ENCODE data around the gene PTPN1. TPM values are rescaled to one million over a fixed set of nuclear protein-coding genes. Genes with fewer than 3 reads are reported as not detected.

PTPN1 gene
- total and polyA plus RNA-seq, 2 of the 4 experiments (the other 2 are of a cell fraction), result 31.7 to 37.4 TPM

GRCh38 chr20:50580842-50581544 is 70.8 kb downstream of the PTPN1 start:
- Histone ChIP-seq H2AK9ac (replicated peaks; ENCODE audit: low read depth, low read length, poor library complexity) (peak overlapping the region; percentile 66), H2BK120ac (ENCODE audit: low read depth, low read length) (no peak overlapping the region), H2AK5ac (ENCODE audit: low read depth, low read length) (no peak overlapping the region), H3K14ac (replicated peaks; ENCODE audit: low read depth, low read length) (no peak overlapping the region), H3K23ac (ENCODE audit: low read depth, low read length) (no peak overlapping the region), H4K8ac (ENCODE audit: low read depth in 2 of 2, low read length in 2 of 2) (no peak overlapping the region), H3K4ac (ENCODE audit: low read depth, low read length) (0 out of 2 replicates have a peak overlapping the region, but pooled peaks have one; percentile 14), H3K9ac (ENCODE audit: low read depth, low read length) (no peak overlapping the region), H3K4me2 (ENCODE audit: low read depth, low read length) (no peak overlapping the region), H3K4me1 (ENCODE audit: control insufficient read depth, insufficient read depth, low read length) (peaks cover 6% of the 10 kb centered on the region; the same call in 1 of the 2 replicates), H4K5ac (ENCODE audit: low read depth, low read length) (no peak overlapping the region; the same call in 1 of the 2 replicates), H2BK5ac (ENCODE audit: low read depth, low read length, poor library complexity, severe bottlenecking) (no peak overlapping the region), H2BK15ac (ENCODE audit: low read depth, low read length) (no peak overlapping the region), H3K36me3 (ENCODE audit: control insufficient read depth, insufficient read depth, low read length) (peaks cover 79% of the 10 kb centered on the region), H2AFZ (replicated peaks; ENCODE audit: low read length, poor library complexity) (no peak overlapping the region), H3K56ac (ENCODE audit: extremely low read depth, insufficient read depth, low read length) (no peak overlapping the region; the same call in 1 of the 2 replicates), H3K9me3 (ENCODE audit: control insufficient read depth, insufficient read depth, low read length) (no peaks in the 10 kb centered on the region), H3K79me1 (ENCODE audit: low read depth in 1 of 2, low read length in 2 of 2) (peaks cover 20 to 52% of the 10 kb centered on the region in 2 experiments), H3K18ac (ENCODE audit: low read depth, low read length) (no peak overlapping the region), H3K9me1 (ENCODE audit: insufficient read depth, low read length) (no peaks in the 10 kb centered on the region), H4K91ac (ENCODE audit: insufficient read depth, low read depth, low read length) (no peak overlapping the region), H3K4me3 (ENCODE audit: insufficient read depth, low read depth, low read length) (no peak overlapping the region), H4K20me1 (ENCODE audit: insufficient read depth, low read length) (peaks cover 26% of the 10 kb centered on the region), H3K27me3 (ENCODE audit: control insufficient read depth, insufficient read depth, low read length) (no peaks in the 10 kb centered on the region), H3K27ac (ENCODE audit: insufficient read depth, low read length) (peak overlapping the region; percentile 61; the same call in 1 of the 2 replicates), H2BK20ac (ENCODE audit: low read depth, low read length) (no peak overlapping the region)
- in situ Hi-C loops (cut with MboI; ENCODE audit: low sequenced_read_pairs), result no loop called here
- DNase-seq (no peak), ATAC-seq (ENCODE audit: low read depth) (no peak)
- intact Hi-C loops (cut with micrococcal nuclease), result loop anchor here (1.0 kb wide), 1 partner anchor 117 kb away; no protein-coding TSS in a partner anchor
- CTCF ChIA-PET, result no interaction called here
- dilution Hi-C loops (cut with HindIII; ENCODE audit: low sequenced_read_pairs, unreplicated experiment), result no loop called here
- 75% methylated on average over 4 of the region's 21 CpGs; no CpG with 5 or more reads in 1 of the 2 experiments for WGBS, 2 experiments (ENCODE audit: extremely low coverage in 2 of 2, insufficient read length in 1 of 2)
- POLR2A ChIA-PET (ENCODE audit: unreplicated experiment), result interaction anchor here (0.7 kb wide), 1 partner anchor 288 kb away, joined by 3 read pairs; no protein-coding TSS in a partner anchor
- no TSS peak for BruUV-seq (replicated peaks)
- TF ChIP-seq, protein P1, sequence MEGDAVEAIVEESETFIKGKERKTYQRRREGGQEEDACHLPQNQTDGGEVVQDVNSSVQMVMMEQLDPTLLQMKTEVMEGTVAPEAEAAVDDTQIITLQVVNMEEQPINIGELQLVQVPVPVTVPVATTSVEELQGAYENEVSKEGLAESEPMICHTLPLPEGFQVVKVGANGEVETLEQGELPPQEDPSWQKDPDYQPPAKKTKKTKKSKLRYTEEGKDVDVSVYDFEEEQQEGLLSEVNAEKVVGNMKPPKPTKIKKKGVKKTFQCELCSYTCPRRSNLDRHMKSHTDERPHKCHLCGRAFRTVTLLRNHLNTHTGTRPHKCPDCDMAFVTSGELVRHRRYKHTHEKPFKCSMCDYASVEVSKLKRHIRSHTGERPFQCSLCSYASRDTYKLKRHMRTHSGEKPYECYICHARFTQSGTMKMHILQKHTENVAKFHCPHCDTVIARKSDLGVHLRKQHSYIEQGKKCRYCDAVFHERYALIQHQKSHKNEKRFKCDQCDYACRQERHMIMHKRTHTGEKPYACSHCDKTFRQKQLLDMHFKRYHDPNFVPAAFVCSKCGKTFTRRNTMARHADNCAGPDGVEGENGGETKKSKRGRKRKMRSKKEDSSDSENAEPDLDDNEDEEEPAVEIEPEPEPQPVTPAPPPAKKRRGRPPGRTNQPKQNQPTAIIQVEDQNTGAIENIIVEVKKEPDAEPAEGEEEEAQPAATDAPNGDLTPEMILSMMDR (conservative IDR thresholded peaks at IDR 0.05; ENCODE audit: low read depth, low read length), result no peak
- TF ChIP-seq POLR2A (IDR thresholded peaks at IDR 0.05; ENCODE audit: low read depth, low read length), result no peak
- TF ChIP-seq MXI1 (IDR thresholded peaks at IDR 0.05; ENCODE audit: borderline replicate concordance, low read depth, low read length), result no peak
- no peak for TF ChIP-seq ELK1 (IDR thresholded peaks at IDR 0.05; ENCODE audit: borderline replicate concordance, low read depth, low read length)
- no peak for TF ChIP-seq RFX5 (IDR thresholded peaks at IDR 0.05; ENCODE audit: low read depth, low read length)
- no peak for TF ChIP-seq RCOR1 (IDR thresholded peaks at IDR 0.05; ENCODE audit: insufficient replicate concordance, low read length)
- no peak for TF ChIP-seq NFE2L2 (IDR thresholded peaks at IDR 0.05; ENCODE audit: low read depth, low read length)
- no peak for TF ChIP-seq RAD21 (IDR thresholded peaks at IDR 0.05; ENCODE audit: low read length)
- no peak for TF ChIP-seq MAFK (IDR thresholded peaks at IDR 0.05; ENCODE audit: low read depth, low read length)
- no peak for TF ChIP-seq USF2 (IDR thresholded peaks at IDR 0.05; ENCODE audit: low read depth, low read length)
- TF ChIP-seq SMC3 (IDR thresholded peaks at IDR 0.05; ENCODE audit: low read depth, low read length), result no peak
- TF ChIP-seq MAZ (IDR thresholded peaks at IDR 0.05; ENCODE audit: borderline replicate concordance, low read depth, low read length), result no peak
- no peak for TF ChIP-seq CHD1 (IDR thresholded peaks at IDR 0.05; ENCODE audit: low read depth, low read length)
- no peak for TF ChIP-seq CEBPB (IDR thresholded peaks at IDR 0.05; ENCODE audit: low read depth, low read length)
- no peak for TF ChIP-seq BHLHE40 (IDR thresholded peaks at IDR 0.05; ENCODE audit: low read depth, low read length)
